SU-DHL-6 (cell line): ENCODE results near the gene WDR72.
"Not testable (repeated sequence)": the region's sequence is repeated elsewhere in the genome, so short reads cannot be mapped to it uniquely, and the experiment has no call there.

Experiments used
- H2AFZ ChIP-seq: fragments of 200-600 bp; sonication (generic); 2 replicates; pipeline ENCODE4 v1.6.1; 2014; ENCODE audit warnings: low read depth, mild to moderate bottlenecking, moderate library complexity, mixed read lengths, antibody characterized with exemption, low read length; ENCODE audit not compliant: severe bottlenecking
- H3F3A ChIP-seq: fragments of 200-600 bp; shearing (Covaris generic); 2 replicates; pipeline ENCODE4 v1.6.0; 2016; ENCODE audit warnings: antibody characterized with exemption, mild to moderate bottlenecking; ENCODE audit not compliant: insufficient read depth
- H3K27ac ChIP-seq: fragments of 200-600 bp; sonication (generic); 2 replicates; pipeline ENCODE4 v1.5.1; 2016; ENCODE audit warnings: low read depth, mild to moderate bottlenecking, low read length, moderate library complexity, mixed read lengths
- H3K27me3 ChIP-seq: fragments of 200-600 bp; sonication (generic), shearing (Covaris generic); 2 replicates; pipeline ENCODE4 v1.6.0; 2014; ENCODE audit warnings: mild to moderate bottlenecking, low read length
- H3K36me3 ChIP-seq: fragments of 200-600 bp; sonication (generic); 2 replicates; pipeline ENCODE4 v1.6.1; 2014; ENCODE audit warnings: mild to moderate bottlenecking, low read length, mixed read lengths
- H3K4me2 ChIP-seq: fragments of 300-600, 200-600 bp; shearing (Covaris generic), sonication (generic); 2 replicates; pipeline ENCODE4 v1.6.0; 2014; ENCODE audit warnings: low read length, low read depth, mild to moderate bottlenecking; ENCODE audit not compliant: poor library complexity, severe bottlenecking
- H3K4me3 ChIP-seq: fragments of 200-600 bp; sonication (generic); 2 replicates; pipeline ENCODE4 v1.5.1; 2014; ENCODE audit warnings: antibody characterized with exemption, low read length, mild to moderate bottlenecking, mixed read lengths; ENCODE audit not compliant: insufficient read depth, poor library complexity, severe bottlenecking
- H3K79me2 ChIP-seq: fragments of 200-600 bp; sonication (generic); 2 replicates; pipeline ENCODE4 v1.6.1; 2014; ENCODE audit warnings: mild to moderate bottlenecking, low read length, moderate library complexity; ENCODE audit not compliant: insufficient read depth
- H3K9ac ChIP-seq: fragments of 200-600 bp; sonication (generic); 2 replicates; pipeline ENCODE4 v1.7.0; 2014; ENCODE audit warnings: mild to moderate bottlenecking, low read length
- H3K9me2 ChIP-seq: fragments of 200-600 bp; sonication (generic); replicated peaks from 2 replicates; pipeline ENCODE4 v1.6.1; 2014; ENCODE audit warnings: low read length; ENCODE audit not compliant: insufficient read depth
- H3K9me3 ChIP-seq: fragments of 200-600 bp; sonication (generic); 2 replicates; pipeline ENCODE4 v1.6.1; 2014; ENCODE audit warnings: low read length, mixed read lengths; ENCODE audit not compliant: insufficient read depth
- H4K20me1 ChIP-seq: fragments of 200-600 bp; sonication (generic); 2 replicates; pipeline ENCODE4 v1.6.1; 2014; ENCODE audit warnings: low read depth, mild to moderate bottlenecking, antibody characterized with exemption, low read length, moderate library complexity, mixed read lengths
- CTCF ChIP-seq: fragments of 200-600 bp; sonication (generic); IDR thresholded peaks from one replicate; pipeline ENCODE4 v1.5.1; 2017; ENCODE audit warnings: antibody characterized with exemption, mild to moderate bottlenecking, low read length, moderate library complexity; ENCODE audit not compliant: insufficient read depth, poor library complexity, severe bottlenecking
- EZH2phosphoT487 ChIP-seq: fragments of 200-600 bp; sonication (generic), shearing (Covaris generic); conservative IDR thresholded peaks from 2 replicates; pipeline ENCODE4 v1.6.1; 2018; ENCODE audit warnings: mild to moderate bottlenecking, antibody characterized with exemption, low read length, moderate library complexity, mixed read lengths

Gene WDR72

DNA sequence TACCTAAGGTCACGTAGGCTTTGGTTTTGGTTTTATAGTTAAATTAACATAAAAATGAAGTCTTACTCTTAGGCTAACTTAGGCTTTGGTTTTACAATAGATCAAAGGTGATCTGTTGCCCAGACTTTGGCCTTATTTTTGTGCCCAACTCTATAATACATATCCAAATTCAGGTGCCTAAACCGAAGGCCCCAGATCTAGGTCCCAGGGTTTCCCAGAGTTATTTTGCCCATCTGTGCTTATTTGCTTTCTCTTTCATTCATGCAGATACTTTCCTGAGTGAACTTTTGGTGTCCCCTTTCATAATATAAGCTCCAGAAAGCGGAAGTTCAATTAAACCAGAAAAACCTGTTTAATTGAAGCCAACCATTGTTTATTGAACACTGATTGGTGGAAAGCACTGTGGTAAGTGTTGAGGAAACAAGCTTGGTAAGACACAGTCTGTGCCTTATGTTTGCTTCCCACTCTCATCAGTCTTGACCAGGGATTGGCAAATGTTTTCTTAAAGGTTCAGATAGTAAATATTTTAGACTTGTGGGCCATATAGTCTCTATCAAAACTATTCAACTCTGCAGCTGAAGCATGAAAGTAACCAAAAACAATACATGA is 209.7 kb downstream of the WDR72 start:
- Histone ChIP-seq H3K79me2 (no peaks in the 10 kb centered on the region), H3K9me2 (no peaks in the 10 kb centered on the region), H2AFZ (no peak overlapping the region), H3F3A (no peaks in the 10 kb centered on the region), H3K27me3 (no peaks in the 10 kb centered on the region), H3K4me3 (no peak overlapping the region), H3K36me3 (no peaks in the 10 kb centered on the region), H4K20me1 (no peaks in the 10 kb centered on the region), H3K27ac (no peak overlapping the region), H3K9ac (no peak overlapping the region), H3K4me2 (no peak overlapping the region), H3K9me3 (no peaks in the 10 kb centered on the region)
- no peak for TF ChIP-seq CTCF
- no peak for TF ChIP-seq EZH2phosphoT487

DNA sequence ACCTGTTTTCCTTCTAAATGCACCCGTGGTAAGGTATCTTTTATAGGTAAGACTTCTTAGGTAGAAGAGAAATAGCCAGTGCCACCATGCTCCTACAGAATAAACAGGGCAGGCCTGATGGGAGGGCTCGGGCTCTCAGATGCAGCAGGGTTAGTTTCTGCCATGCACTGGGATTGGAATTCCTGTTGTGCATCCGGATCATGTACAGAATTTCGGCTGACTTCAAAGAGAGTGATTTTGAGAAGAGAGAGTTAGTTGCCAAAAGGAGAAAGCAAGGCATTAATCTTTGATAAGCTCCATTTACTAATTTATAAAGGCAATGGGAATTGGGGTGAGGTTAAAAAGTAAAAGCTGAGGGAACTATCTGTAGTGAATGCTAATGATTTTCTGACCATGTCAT is 211.2 kb downstream of the WDR72 start:
- Histone ChIP-seq H3K4me2 (no peak overlapping the region), H4K20me1 (no peaks in the 10 kb centered on the region), H3K36me3 (no peaks in the 10 kb centered on the region), H3K9me3 (no peaks in the 10 kb centered on the region), H3F3A (no peaks in the 10 kb centered on the region), H3K4me3 (no peak overlapping the region), H3K79me2 (no peaks in the 10 kb centered on the region), H2AFZ (no peak overlapping the region), H3K27ac (no peak overlapping the region), H3K9ac (no peak overlapping the region), H3K27me3 (no peaks in the 10 kb centered on the region), H3K9me2 (no peaks in the 10 kb centered on the region)
- no peak for TF ChIP-seq CTCF
- TF ChIP-seq EZH2phosphoT487: no peak

DNA sequence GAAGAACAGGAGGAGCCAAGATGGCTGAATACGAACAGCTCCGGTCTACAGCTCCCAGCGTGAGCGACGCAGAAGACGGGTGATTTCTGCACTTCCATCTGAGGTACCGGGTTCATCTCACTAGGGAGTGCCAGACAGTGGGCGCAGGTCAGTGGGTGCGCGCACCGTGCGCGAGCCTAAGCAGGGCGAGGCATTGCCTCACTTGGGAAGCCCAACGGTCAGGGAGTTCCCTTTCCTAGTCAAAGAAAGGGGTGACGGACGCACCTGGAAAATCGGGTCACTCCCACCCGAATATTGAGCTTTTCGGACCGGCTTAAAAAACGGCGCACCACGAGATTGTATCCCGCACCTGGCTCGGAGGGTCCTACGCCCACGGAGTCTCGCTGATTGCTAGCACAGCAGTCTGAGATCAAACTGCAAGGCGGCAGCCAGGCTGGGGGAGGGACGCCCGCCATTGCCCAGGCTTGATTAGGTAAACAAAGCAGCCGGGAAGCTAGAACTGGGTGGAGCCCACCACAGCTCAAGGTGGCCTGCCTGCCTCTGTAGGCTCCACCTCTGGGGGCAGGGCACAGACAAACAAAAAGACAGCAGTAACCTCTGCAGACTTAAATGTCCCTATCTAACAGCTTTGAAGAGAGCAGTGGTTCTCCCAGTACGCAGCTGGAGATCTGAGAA is 218.7 kb downstream of the WDR72 start:
- not testable (repeated sequence) for H3K27me3 ChIP-seq, H3K36me3 ChIP-seq, H3K9me3 ChIP-seq, H3K9me2 ChIP-seq, H3K9ac ChIP-seq, H4K20me1 ChIP-seq, H3K4me3 ChIP-seq, H3K79me2 ChIP-seq, H3K4me2 ChIP-seq, H3F3A ChIP-seq, H3K27ac ChIP-seq, H2AFZ ChIP-seq

DNA sequence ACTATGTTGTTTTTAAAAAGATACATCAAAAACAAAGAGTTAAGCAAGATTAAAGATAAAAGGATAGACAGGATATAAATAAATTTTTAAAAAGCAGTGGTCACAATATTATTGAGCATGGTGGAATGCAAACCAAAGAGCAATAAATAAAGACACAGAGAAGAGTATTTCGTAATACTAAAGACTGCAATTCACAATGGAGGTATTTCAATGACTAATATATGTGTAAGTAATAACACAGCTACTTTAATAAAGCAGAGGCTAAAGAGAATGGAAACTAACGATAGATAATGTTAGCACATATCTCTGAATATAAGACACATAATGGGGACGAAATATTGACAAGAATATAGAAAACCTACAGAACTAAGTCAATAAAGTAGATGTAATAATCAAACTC is 219.6 kb downstream of the WDR72 start:
- H3F3A ChIP-seq: no peaks in the 10 kb centered on the region
- no peaks in the 10 kb centered on the region for H3K9me3 ChIP-seq
- TF ChIP-seq CTCF (no peak), EZH2phosphoT487 (no peak)
- H4K20me1 ChIP-seq: no peaks in the 10 kb centered on the region
- no peak overlapping the region for H3K9ac ChIP-seq
- no peaks in the 10 kb centered on the region for H3K9me2 ChIP-seq
- no peak overlapping the region for H2AFZ ChIP-seq
- no peaks in the 10 kb centered on the region for H3K27me3 ChIP-seq
- no peak overlapping the region for H3K27ac ChIP-seq
- no peak overlapping the region for H3K4me2 ChIP-seq
- H3K36me3 ChIP-seq: no peaks in the 10 kb centered on the region
- H3K79me2 ChIP-seq: no peaks in the 10 kb centered on the region
- H3K4me3 ChIP-seq: no peak overlapping the region
